H1 (cell line): Measurements from ENCODE around the gene LDLRAP1. TPM values are rescaled to one million over a fixed set of nuclear protein-coding genes. Genes with fewer than 3 reads are reported as not detected.

Experiments used
- CTCF ChIA-PET: fragments of 300-600 bp; sonication (Branson Sonifier 250); formaldehyde crosslinking; loops from one replicate; lab custom pipeline; 2021; ENCODE audit not compliant: partially characterized antibody; lab: Charles Lee
- POLR2A ChIA-PET: fragments of 300-600 bp; sonication (Branson Sonifier 250); formaldehyde crosslinking; loops from one replicate; lab custom pipeline; 2021; ENCODE audit warnings: inconsistent platforms; ENCODE audit not compliant: partially characterized antibody; lab: Charles Lee
- DNase-seq, 2 experiments: peaks; one replicate each; pipeline versions ENCODE4 v3.0.0 to v3.0.0-alpha.2; 2010 to 2022; ENCODE audit warnings: low spot score in 2 of 2, low read depth in 1 of 2, mixed read lengths in 1 of 2
- FAIRE-seq: peaks from 2 replicates; lab custom pipeline; 2011; peaks lifted over from hg19 to GRCh38; lab: Jason Lieb, UNC
- H2AFZ ChIP-seq: 2 replicates; pipeline ENCODE4 v1.8.1; 2012; ENCODE audit warnings: low read length, inconsistent platforms
- H2AK5ac ChIP-seq: 2 replicates; pipeline ENCODE4 v1.6.1; 2013; ENCODE audit warnings: low read depth, low read length
- H2BK120ac ChIP-seq: replicated peaks from 2 replicates; pipeline ENCODE3; 2013; ENCODE audit warnings: low read depth, low read length, inconsistent platforms
- H2BK12ac ChIP-seq: 2 replicates; pipeline ENCODE4 v1.6.1; 2013; ENCODE audit warnings: low read depth, low read length
- H2BK15ac ChIP-seq: 2 replicates; pipeline ENCODE4 v1.6.1; 2013; ENCODE audit warnings: low read length
- H2BK20ac ChIP-seq: 2 replicates; pipeline ENCODE4 v1.6.1; 2013; ENCODE audit warnings: low read length
- H2BK5ac ChIP-seq: 2 replicates; pipeline ENCODE4 v1.6.1; 2013; ENCODE audit warnings: low read depth, low read length
- H3K14ac ChIP-seq: 2 replicates; pipeline ENCODE4 v1.6.1; 2013; ENCODE audit warnings: inconsistent platforms; ENCODE audit not compliant: insufficient read length
- H3K18ac ChIP-seq: 2 replicates; pipeline ENCODE4 v1.6.1; 2013; ENCODE audit warnings: low read length; ENCODE audit errors: extremely low read depth
- H3K23ac ChIP-seq: 2 replicates; pipeline ENCODE4 v1.6.1; 2013; ENCODE audit warnings: inconsistent platforms; ENCODE audit not compliant: insufficient read length
- H3K23me2 ChIP-seq: 2 replicates; pipeline ENCODE4 v1.6.1; 2013; ENCODE audit warnings: low read depth, low read length
- H3K27ac ChIP-seq: 2 replicates; pipeline ENCODE4 v1.6.1; 2011; ENCODE audit warnings: low read depth, low read length, inconsistent platforms
- H3K27me3 ChIP-seq, 4 experiments: replicated peaks in 1 of 4; 1 replicate in 1 of 4; 2 replicates in 3 of 4; pipeline versions ENCODE4 v1.6.1 to v1.8.1; 2011 to 2013; ENCODE audit warnings: low read length in 3 of 4, mild to moderate bottlenecking in 3 of 4, inconsistent platforms in 2 of 4, mixed read lengths in 2 of 4, moderate library complexity in 1 of 4; ENCODE audit not compliant: control insufficient read depth in 3 of 4, insufficient read depth in 3 of 4; ENCODE audit errors: extremely low read depth in 1 of 4
- H3K36me3 ChIP-seq, 4 experiments: 2 replicates each; pipeline versions ENCODE4 v1.6.1 to v1.8.1; 2011 to 2013; ENCODE audit warnings: mild to moderate bottlenecking in 4 of 4, low read length in 3 of 4, moderate library complexity in 2 of 4, control low read depth in 1 of 4, inconsistent platforms in 1 of 4; ENCODE audit not compliant: insufficient read depth in 4 of 4, control insufficient read depth in 2 of 4
- H3K4ac ChIP-seq: replicated peaks from 2 replicates; pipeline ENCODE3; 2013; ENCODE audit warnings: low read length, low read depth, mixed read lengths, inconsistent platforms; ENCODE audit not compliant: insufficient read length
- H3K4me1 ChIP-seq, 4 experiments: replicated peaks in 1 of 4; 1 replicate in 1 of 4; 2 replicates in 3 of 4; pipeline versions ENCODE4 v1.6.1 to v1.8.1; 2011 to 2013; ENCODE audit warnings: low read length in 3 of 4, inconsistent platforms in 2 of 4, mixed read lengths in 1 of 4; ENCODE audit not compliant: insufficient read depth in 4 of 4, control insufficient read depth in 3 of 4
- H3K4me2 ChIP-seq, 2 experiments: 2 replicates each; pipeline versions ENCODE4 v1.6.1 to v1.8.1; 2011 to 2013; ENCODE audit warnings: low read depth in 2 of 2, low read length in 2 of 2, control low read depth in 1 of 2, inconsistent platforms in 1 of 2, mild to moderate bottlenecking in 1 of 2; ENCODE audit not compliant: insufficient read depth in 1 of 2
- H3K4me3 ChIP-seq, 4 experiments: fragments of 200-600, 300-600 bp in 1 of 4; sonication (generic), shearing (Covaris generic), sonication (Bioruptor Twin) in 1 of 4; 2 replicates each; pipeline versions ENCODE4 v1.5.1 to v1.8.1; 2011 to 2016; ENCODE audit warnings: low read length in 4 of 4, low read depth in 3 of 4, control low read depth in 2 of 4, inconsistent platforms in 2 of 4, mild to moderate bottlenecking in 2 of 4, mixed read lengths in 1 of 4, moderate library complexity in 1 of 4; ENCODE audit not compliant: insufficient read depth in 2 of 4; ENCODE audit errors: extremely low read depth in 1 of 4
- H3K56ac ChIP-seq: replicated peaks from 2 replicates; pipeline ENCODE3; 2013; ENCODE audit warnings: low read depth, mild to moderate bottlenecking, mixed read lengths, low read length, inconsistent platforms; ENCODE audit not compliant: insufficient read length
- H3K79me1 ChIP-seq: 2 replicates; pipeline ENCODE4 v1.6.1; 2013; ENCODE audit warnings: low read depth, low read length, control low read depth
- H3K79me2 ChIP-seq, 2 experiments: 2 replicates each; pipeline versions ENCODE4 v1.6.1 to v1.8.1; 2012 to 2013; ENCODE audit warnings: low read length in 2 of 2, mild to moderate bottlenecking in 2 of 2, inconsistent platforms in 1 of 2; ENCODE audit not compliant: insufficient read depth in 2 of 2, control insufficient read depth in 1 of 2
- H3K9ac ChIP-seq, 4 experiments: replicated peaks in 1 of 4; 1 replicate in 1 of 4; 2 replicates in 3 of 4; pipeline versions ENCODE4 v1.6.1 to v1.8.1; 2011 to 2013; ENCODE audit warnings: low read depth in 3 of 4, low read length in 3 of 4, control low read depth in 2 of 4, mild to moderate bottlenecking in 2 of 4, moderate library complexity in 2 of 4, inconsistent platforms in 1 of 4; ENCODE audit errors: extremely low read depth in 1 of 4
- H3K9me3 ChIP-seq, 2 experiments: 2 replicates each; pipeline versions ENCODE4 v1.6.1 to v1.8.1; 2012 to 2013; ENCODE audit warnings: mild to moderate bottlenecking in 2 of 2, moderate library complexity in 2 of 2, control low read depth in 1 of 2, inconsistent platforms in 1 of 2, low read depth in 1 of 2, low read length in 1 of 2, mixed read lengths in 1 of 2; ENCODE audit not compliant: insufficient read depth in 2 of 2
- H4K20me1 ChIP-seq, 2 experiments: replicated peaks in 1 of 2; 2 replicates each; pipeline versions ENCODE3 to v1.8.1; 2011 to 2013; ENCODE audit warnings: inconsistent platforms in 2 of 2, low read length in 2 of 2, mild to moderate bottlenecking in 1 of 2; ENCODE audit not compliant: insufficient read depth in 2 of 2, control insufficient read depth in 1 of 2
- H4K5ac ChIP-seq: 2 replicates; pipeline ENCODE4 v1.6.1; 2013; ENCODE audit warnings: low read length, low read depth, mixed read lengths, inconsistent platforms; ENCODE audit not compliant: insufficient read length
- H4K8ac ChIP-seq: 2 replicates; pipeline ENCODE4 v1.8.0; 2013; ENCODE audit warnings: mild to moderate bottlenecking, moderate library complexity, low read length, inconsistent platforms; ENCODE audit not compliant: insufficient read depth; ENCODE audit errors: extremely low read depth
- H4K91ac ChIP-seq: replicated peaks from 2 replicates; pipeline ENCODE3; 2013; ENCODE audit warnings: low read length, mixed read lengths, inconsistent platforms; ENCODE audit not compliant: insufficient read length
- ASH2L ChIP-seq: fragments of 200-600, 300-600 bp; sonication (generic); IDR thresholded peaks from one replicate; pipeline ENCODE4 v1.7.1; 2017; ENCODE audit warnings: low read length
- ATF2 ChIP-seq: IDR thresholded peaks from 2 replicates; pipeline ENCODE4 v1.6.1; 2012; ENCODE audit warnings: low read length, inconsistent platforms
- BACH1 ChIP-seq: IDR thresholded peaks from 2 replicates; pipeline ENCODE4 v1.6.1; 2012; ENCODE audit warnings: low read length, improper control_type of control experiment
- BCL11A ChIP-seq, 2 experiments: IDR thresholded peaks; one replicate each; pipeline ENCODE4 v1.6.1; 2011; ENCODE audit warnings: low read depth in 2 of 2, low read length in 2 of 2, mild to moderate bottlenecking in 2 of 2
- CBX8 ChIP-seq: fragments of 300-800, 300-1000 bp; sonication (generic); IDR thresholded peaks from 2 replicates; pipeline ENCODE4 v1.7.1; 2016; ENCODE audit warnings: low read depth, low read length, borderline replicate concordance
- EZH2 ChIP-seq: fragments of 200-600 bp; sonication (generic); IDR thresholded peaks from 2 replicates; pipeline ENCODE4 v1.7.1; 2012; ENCODE audit warnings: low read depth, mild to moderate bottlenecking, moderate library complexity, low read length, inconsistent platforms; ENCODE audit not compliant: severe bottlenecking
- GABPA ChIP-seq: IDR thresholded peaks from 2 replicates; pipeline ENCODE4 v1.6.1; 2011; ENCODE audit warnings: mild to moderate bottlenecking, low read length, moderate library complexity, borderline replicate concordance; ENCODE audit not compliant: insufficient read depth
- GTF2F1 ChIP-seq: IDR thresholded peaks from 2 replicates; pipeline ENCODE4 v1.6.1; 2012; ENCODE audit warnings: low read depth, low read length, improper control_type of control experiment, borderline replicate concordance
- MAX ChIP-seq: IDR thresholded peaks from 2 replicates; pipeline ENCODE4 v1.6.1; 2012; ENCODE audit warnings: inconsistent platforms
- POLR2AphosphoS5 ChIP-seq: IDR thresholded peaks from 2 replicates; pipeline ENCODE4 v1.6.1; 2011; ENCODE audit warnings: low read depth, low read length
- POU5F1 ChIP-seq: IDR thresholded peaks from 2 replicates; pipeline ENCODE4 v1.6.1; 2011; ENCODE audit warnings: low read depth, mild to moderate bottlenecking, low read length, moderate library complexity
- RXRA ChIP-seq: IDR thresholded peaks from 2 replicates; pipeline ENCODE4 v1.6.1; 2011; ENCODE audit warnings: low read depth, mild to moderate bottlenecking, low read length, moderate library complexity; ENCODE audit not compliant: insufficient read depth
- TEAD4 ChIP-seq: IDR thresholded peaks from 2 replicates; pipeline ENCODE4 v1.6.1; 2012; ENCODE audit warnings: low read depth, low read length, inconsistent platforms, mixed read lengths
- WGBS, 2 experiments: shearing (Covaris generic) in 1 of 2; methylation state at CpG; one replicate each; pipeline versions ENCODE4 v1.1.6 to v1.1.7; 2013 to 2015; ENCODE audit warnings: low lambda C conversion rate in 2 of 2, mixed read lengths in 2 of 2, inconsistent platforms in 1 of 2, low coverage in 1 of 2, missing lambda C conversion rate in 1 of 2; ENCODE audit not compliant: insufficient replicate concordance in 2 of 2, insufficient coverage in 1 of 2, insufficient read length in 1 of 2; ENCODE audit errors: extremely low coverage in 1 of 2, missing lambda C conversion rate in 1 of 2; 5-methylcytosine and 5-hydroxymethylcytosine counted together
- polyA plus RNA-seq, 7 experiments: library from polyadenylated mRNA; depleted of rRNA in 3 of 7; stranded (reverse) in 5 of 7; unstranded in 2 of 7; fragments of >200 nt in 5 of 7; fragments of 200-250 nt in 2 of 7; gene quantifications; 1 replicate in 5 of 7; 2 replicates in 1 of 7; 4 replicates in 1 of 7; pipeline versions ENCODE4 v1.2.1 to v1.2.3, GENCODE V29; 2011 to 2013; ENCODE audit warnings: missing spikeins in 2 of 7, mixed read lengths in 2 of 7
- total RNA-seq: library from RNA; stranded (reverse); fragmentation: NEBNext Ultra II Directional; extraction: Animal tissue kit (Norgen Biotek cat#: 25700); gene quantifications from 2 replicates; pipeline ENCODE4 v1.2.1, GENCODE V29; 2021

LDLRAP1 gene
- total and polyA plus RNA-seq, 2 of the 8 experiments (the other 6 are each of a cell fraction or from before 2014, with no cell fraction given) = 12.8 to 13.2 TPM

- CTCF ChIA-PET = interaction anchor here (9.3 kb wide), 1 partner anchor 13 kb away, joined by 72 read pairs; no protein-coding TSS in a partner anchor
- Histone ChIP-seq H3K9me3 (no peaks in the 10 kb centered on the region), H3K4me3 (no peak overlapping the region), H3K23me2 (no peaks in the 10 kb centered on the region), H3K27ac (no peak overlapping the region; the same call in 1 of the 2 replicates), H2BK15ac (no peak overlapping the region), H2BK20ac (no peak overlapping the region), H4K91ac (no peak overlapping the region), H3K4ac (no peak overlapping the region), H4K5ac (no peak overlapping the region), H2BK12ac (no peak overlapping the region), H3K14ac (no peak overlapping the region), H3K4me1 (no peaks in the 10 kb centered on the region), H3K27me3 (no peaks in the 10 kb centered on the region), H2AFZ (no peak overlapping the region), H3K9ac (no peak overlapping the region), H3K23ac (no peak overlapping the region), H2AK5ac (no peak overlapping the region), H2BK5ac (no peak overlapping the region; the same call in 1 of the 2 replicates), H3K79me2 (no peaks in the 10 kb centered on the region), H3K56ac (no peak overlapping the region), H4K20me1 (no peaks in the 10 kb centered on the region), H3K79me1 (0 out of 2 replicates have a peak, but pooled peaks cover 4% of the 10 kb centered on the region), H3K18ac (no peak overlapping the region), H2BK120ac (no peak overlapping the region), H3K4me2 (no peak overlapping the region), H3K36me3 (no peaks in the 10 kb centered on the region), H4K8ac (no peak overlapping the region)
- no peak for DNase-seq
- FAIRE-seq = no peak
- 85% methylated on average over 6 of the region's 6 CpGs; no CpG with 5 or more reads in 1 of the 2 experiments for WGBS, 2 experiments
- POLR2A ChIA-PET = no interaction called here
- TF ChIP-seq RXRA (no peak), BACH1 (no peak), CBX8 (no peak), POLR2AphosphoS5 (no peak), EZH2 (no peak), ATF2 (no peak), GTF2F1 (no peak), MAX (no peak), ASH2L (no peak), GABPA (no peak), BCL11A (IDR thresholded peaks at IDR 0.05; ENCODE audit: low read depth in 2 of 2, low read length in 2 of 2) (no peak), TEAD4 (no peak), POU5F1 (no peak)
Observed at GRCh38 chr1:25559031-25559430, 15.6 kb downstream of the LDLRAP1 start.
